HFFc6 (cell line): ENCODE results near the gene CHST10. TPM values are rescaled to one million over a fixed set of nuclear protein-coding genes. Genes with fewer than 3 reads are reported as not detected.
A peak's percentile ranks its signal among the peaks of the same experiment; 100 is the strongest.
"Not testable (repeated sequence)": the region's sequence is repeated elsewhere in the genome, so short reads cannot be mapped to it uniquely, and the experiment has no call there.

ENCODE experiments used
- DNase-seq: peaks from one replicate; pipeline ENCODE4 v3.0.0-alpha.2; 2018
- H3K27ac Mint-ChIP-seq: 2 replicates; pipeline ENCODE4 v1.8.0; 2020; ENCODE audit warnings: mild to moderate bottlenecking, mixed read lengths
- H3K27me3 Mint-ChIP-seq: 2 replicates; pipeline ENCODE4 v1.8.0; 2021; ENCODE audit warnings: mild to moderate bottlenecking, moderate library complexity, mixed read lengths; ENCODE audit not compliant: insufficient read depth
- H3K36me3 Mint-ChIP-seq: 2 replicates; pipeline ENCODE4 v1.8.0; 2021; ENCODE audit warnings: low read depth, mixed read lengths
- H3K4me1 Mint-ChIP-seq: 2 replicates; pipeline ENCODE4 v1.8.0; 2020; ENCODE audit warnings: low read depth, mixed read lengths
- H3K4me3 Mint-ChIP-seq: 2 replicates; pipeline ENCODE4 v1.8.0; 2020; ENCODE audit warnings: mild to moderate bottlenecking, moderate library complexity, mixed read lengths
- H3K9me3 Mint-ChIP-seq: 2 replicates; pipeline ENCODE4 v1.8.0; 2020; ENCODE audit warnings: mild to moderate bottlenecking, mixed read lengths
- CTCF ChIP-seq: fragments of 200-600 bp; sonication (generic); IDR thresholded peaks from 2 replicates; pipeline ENCODE4 v1.5.0; 2021; ENCODE audit warnings: antibody characterized with exemption, mild to moderate bottlenecking
- total RNA-seq, 6 experiments: library from RNA; stranded (reverse); fragmentation: NEBNext Ultra II Directional; extraction: Animal tissue kit (Norgen Biotek cat#: 25700); gene quantifications; 2 replicates in 1 of 6; 3 replicates in 5 of 6; pipeline ENCODE4 v1.2.3, GENCODE V29; 2021

The CHST10 gene
- total RNA-seq, 6 experiments from 2014 or later, result 5.9 to 6.9 (median 6.4) TPM

DNA sequence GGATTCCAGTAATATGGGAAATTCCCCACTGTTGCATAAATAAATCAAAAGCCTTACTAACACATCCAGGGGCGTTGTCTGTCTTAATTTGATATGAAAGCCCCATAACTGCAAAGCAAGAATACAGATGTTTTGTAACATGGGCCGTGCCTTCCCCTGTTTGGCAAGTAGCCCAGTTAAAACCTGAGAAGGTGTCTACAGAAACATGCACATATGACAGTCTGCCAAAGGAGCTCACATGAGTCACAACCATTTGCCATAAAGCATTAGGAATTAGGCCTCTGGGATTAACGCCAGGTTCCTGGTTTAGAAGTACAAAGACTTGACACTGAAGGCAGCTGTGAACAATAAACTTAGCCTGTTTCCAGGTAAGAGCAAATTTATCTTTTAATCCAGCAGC lies 52.0 kb downstream of the CHST10 start:
- no peak for TF ChIP-seq CTCF
- H3K27me3 Mint-ChIP-seq, result peaks cover 11% of the 10 kb centered on the region
- peaks cover 4% of the 10 kb centered on the region; the same call in 1 of the 2 replicates for H3K36me3 Mint-ChIP-seq
- peaks cover 27% of the 10 kb centered on the region for H3K9me3 Mint-ChIP-seq
- no peak overlapping the region for H3K27ac Mint-ChIP-seq
- peaks cover 11% of the 10 kb centered on the region; the same call in 1 of the 2 replicates for H3K4me1 Mint-ChIP-seq
- H3K4me3 Mint-ChIP-seq, result no peak overlapping the region
- peak; percentile 71 for DNase-seq

- Mint-ChIP-seq H3K27me3 (peaks cover 12% of the 10 kb centered on the region), H3K9me3 (peaks cover 16% of the 10 kb centered on the region), H3K4me1 (peaks cover 11% of the 10 kb centered on the region; the same call in 1 of the 2 replicates)
- H3K4me3 Mint-ChIP-seq, DNase-seq, H3K36me3 Mint-ChIP-seq, H3K27ac Mint-ChIP-seq: not testable (repeated sequence)
These were observed 55.2 kb downstream of the CHST10 start for GRCh38 chr2:100362269-100362668.

GRCh38 chr2:100359576-100359975 lies 57.9 kb downstream of the CHST10 start:
- Mint-ChIP-seq H3K27ac (no peak overlapping the region), H3K4me1 (no peaks in the 10 kb centered on the region; the same call in 1 of the 2 replicates), H3K4me3 (no peak overlapping the region)

GRCh38 chr2:100358554-100358953 lies 58.9 kb downstream of the CHST10 start:
- H3K9me3 Mint-ChIP-seq, result peaks cover 16% of the 10 kb centered on the region
- DNase-seq, result no peak
- peaks cover 11% of the 10 kb centered on the region for H3K27me3 Mint-ChIP-seq
- no peak overlapping the region for H3K4me3 Mint-ChIP-seq
- peaks cover 4% of the 10 kb centered on the region; the same call in 1 of the 2 replicates for H3K36me3 Mint-ChIP-seq
- no peak for TF ChIP-seq CTCF
- no peaks in the 10 kb centered on the region for H3K4me1 Mint-ChIP-seq
- no peak overlapping the region for H3K27ac Mint-ChIP-seq

More at GRCh38 chr2:100359576-100359975, 57.9 kb downstream of the CHST10 start:
- peaks cover 4% of the 10 kb centered on the region; the same call in 1 of the 2 replicates for H3K36me3 Mint-ChIP-seq
- peaks cover 15% of the 10 kb centered on the region for H3K27me3 Mint-ChIP-seq
- no peak for DNase-seq
- peaks cover 16% of the 10 kb centered on the region for H3K9me3 Mint-ChIP-seq
- no peak for TF ChIP-seq CTCF

GRCh38 chr2:100352521-100352920 lies 64.9 kb downstream of the CHST10 start:
- no peak for TF ChIP-seq CTCF
- Mint-ChIP-seq H3K27ac (no peak overlapping the region), H3K27me3 (peaks cover 15% of the 10 kb centered on the region), H3K4me1 (no peaks in the 10 kb centered on the region), H3K36me3 (no peaks in the 10 kb centered on the region), H3K4me3 (no peak overlapping the region), H3K9me3 (no peaks in the 10 kb centered on the region)
- no peak for DNase-seq

DNA sequence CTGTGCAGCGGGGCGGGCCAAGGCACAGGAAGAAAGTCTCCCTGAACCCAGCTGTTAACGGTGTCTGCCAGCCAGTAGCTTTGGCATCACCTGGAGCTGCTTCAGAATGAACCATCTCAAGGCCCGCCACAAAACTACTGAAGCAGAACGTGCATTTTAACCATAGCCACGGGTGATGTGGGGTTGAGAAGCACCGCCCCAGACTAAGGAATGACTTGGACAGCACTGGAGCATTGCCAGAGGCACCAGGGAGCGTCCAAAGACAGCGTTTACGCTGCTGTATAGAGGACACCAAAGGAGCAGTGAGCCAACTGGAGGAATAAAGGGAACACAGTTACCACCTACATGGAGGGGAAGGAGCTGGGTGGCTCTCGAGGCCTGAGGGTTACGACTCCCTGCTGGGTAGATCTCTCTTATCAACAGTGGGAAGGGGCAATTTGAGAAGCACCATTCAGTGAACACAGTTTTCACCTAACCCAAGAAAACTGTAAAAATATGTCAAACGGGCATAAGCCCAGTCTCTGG lies 66.7 kb downstream of the CHST10 start:
- no peak overlapping the region for H3K27ac Mint-ChIP-seq
- H3K4me3 Mint-ChIP-seq, result no peak overlapping the region
- no peaks in the 10 kb centered on the region for H3K4me1 Mint-ChIP-seq
- no peak for TF ChIP-seq CTCF
- H3K9me3 Mint-ChIP-seq, result no peaks in the 10 kb centered on the region
- peaks cover 12% of the 10 kb centered on the region for H3K27me3 Mint-ChIP-seq
- DNase-seq, result no peak
- no peaks in the 10 kb centered on the region for H3K36me3 Mint-ChIP-seq

- H3K4me1 Mint-ChIP-seq, DNase-seq, H3K9me3 Mint-ChIP-seq, H3K4me3 Mint-ChIP-seq, H3K27ac Mint-ChIP-seq, H3K36me3 Mint-ChIP-seq: not testable (repeated sequence)
- H3K27me3 Mint-ChIP-seq, result peaks cover 20% of the 10 kb centered on the region
These were observed 72.3 kb downstream of the CHST10 start for GRCh38 chr2:100345144-100345543.
